Spinal cord (tissue), 10 donors: ENCODE data around the gene EFCAB6. TPM values are rescaled to one million over a fixed set of nuclear protein-coding genes. Genes with fewer than 3 reads are reported as not detected.

Source experiments
- DNase-seq, 6 donors: peaks; one replicate each; pipeline versions ENCODE4 v3.0.0 to v3.0.0-alpha.2; 2013 to 2015; ENCODE audit warnings: low spot score in 6 of 6, low read depth in 4 of 6
- H3K27ac ChIP-seq: one replicate; pipeline ENCODE4 v1.5.1; 2013; ENCODE audit warnings: low read depth, low read length, control low read depth
- H3K27me3 ChIP-seq: one replicate; pipeline ENCODE4 v1.6.1; 2013; ENCODE audit warnings: low read length; ENCODE audit not compliant: control insufficient read depth, insufficient read depth
- H3K36me3 ChIP-seq: one replicate; pipeline ENCODE4 v1.6.1; 2013; ENCODE audit warnings: low read length; ENCODE audit not compliant: control insufficient read depth, insufficient read depth
- H3K4me1 ChIP-seq: one replicate; pipeline ENCODE4 v1.6.1; 2013; ENCODE audit warnings: low read length; ENCODE audit not compliant: control insufficient read depth, insufficient read depth
- H3K4me3 ChIP-seq: one replicate; pipeline ENCODE4 v1.5.1; 2013; ENCODE audit warnings: low read depth, low read length, control low read depth
- H3K9me3 ChIP-seq: one replicate; pipeline ENCODE4 v1.6.1; 2013; ENCODE audit warnings: low read length; ENCODE audit not compliant: control insufficient read depth, insufficient read depth
- WGBS: methylation state at CpG from one replicate; pipeline ENCODE4 v1.1.5; 2013; ENCODE audit warnings: missing lambda C conversion rate; ENCODE audit not compliant: insufficient coverage; 5-methylcytosine and 5-hydroxymethylcytosine counted together
- polyA plus RNA-seq, 2 donors: library from polyadenylated mRNA; unstranded; fragments of 120-200 nt; gene quantifications; one replicate each; pipeline ENCODE4 v1.2.1, GENCODE V29; 2013; ENCODE audit not compliant: insufficient read length in 2 of 2
- total RNA-seq, 2 donors: library from RNA; depleted of rRNA in 1 of 2; stranded (reverse); fragments of 120-200 nt in 1 of 2; fragments of >200 nt in 1 of 2; gene quantifications; one replicate each; pipeline versions ENCODE4 v1.2.3 to v1.2.4, GENCODE V29; 2013 to 2014
- donor health status: healthy.

EFCAB6 gene
- total and polyA plus RNA-seq, 4 donors, result 2.8 to 9.1 (median 4.5) TPM

- Histone ChIP-seq H3K4me3 (no peak overlapping the region), H3K27me3 (no peaks in the 10 kb centered on the region), H3K4me1 (peaks cover 16% of the 10 kb centered on the region), H3K27ac (no peak overlapping the region), H3K36me3 (peaks cover 12% of the 10 kb centered on the region), H3K9me3 (no peaks in the 10 kb centered on the region)
- WGBS, result 50% methylated on average over 16 of the region's 16 CpGs
- DNase-seq, result peak in 2 of 6 donors; percentile 50 to 73
These were observed 36.5 kb upstream of the EFCAB6 start for GRCh38 chr22:43848366-43849171.

DNA sequence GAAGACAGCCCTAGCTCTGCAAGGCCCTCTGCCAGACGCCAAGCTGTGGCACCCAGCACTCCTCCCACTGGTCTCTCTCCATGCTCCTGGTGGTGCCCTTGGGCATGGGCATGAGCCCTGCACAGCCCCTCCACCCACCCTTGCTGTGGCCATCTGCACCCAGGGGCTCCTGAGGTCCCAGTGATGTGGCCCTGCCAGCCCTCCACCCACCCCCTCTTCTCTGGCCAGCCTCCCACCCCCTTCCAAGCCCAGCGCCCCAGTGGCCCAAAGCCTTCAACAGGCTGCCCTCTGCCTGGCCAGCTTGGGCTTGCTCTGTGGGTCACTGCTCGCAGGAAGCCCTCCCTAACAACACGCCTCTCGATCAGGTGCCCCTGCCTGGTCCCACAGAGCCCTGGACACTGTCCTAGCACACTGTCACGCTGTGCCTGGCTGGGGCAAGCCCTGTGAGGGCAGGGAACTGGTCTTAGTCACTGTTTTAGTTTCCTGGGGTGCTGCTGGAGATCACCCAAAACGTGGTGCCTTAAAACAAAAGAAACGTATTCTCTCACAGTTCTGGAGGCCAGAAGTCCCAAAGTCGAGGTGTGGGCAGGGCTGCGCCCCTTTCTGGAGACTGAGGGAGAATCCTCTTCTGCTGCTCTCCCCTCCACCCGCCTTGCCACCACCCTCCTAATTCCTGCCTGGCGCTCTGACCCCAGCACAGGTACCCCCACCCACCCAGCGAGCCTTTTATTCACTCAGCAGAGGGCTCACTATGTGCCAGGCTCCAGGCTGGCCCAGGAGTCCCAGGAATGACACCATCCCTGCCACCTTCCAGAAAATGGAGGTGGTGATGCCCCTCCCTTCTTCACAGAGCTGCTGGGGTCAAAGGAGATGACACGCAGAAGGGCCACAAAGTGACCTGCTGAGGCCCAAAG is 35.5 kb upstream of the EFCAB6 start:
- H3K36me3 ChIP-seq, result peaks cover 7% of the 10 kb centered on the region
- no peak for DNase-seq
- no peaks in the 10 kb centered on the region for H3K27me3 ChIP-seq
- H3K4me1 ChIP-seq, result peaks cover 13% of the 10 kb centered on the region
- H3K4me3 ChIP-seq, result no peak overlapping the region
- 89% methylated on average over 12 of the region's 14 CpGs for WGBS
- no peaks in the 10 kb centered on the region for H3K9me3 ChIP-seq
- H3K27ac ChIP-seq, result no peak overlapping the region

DNA sequence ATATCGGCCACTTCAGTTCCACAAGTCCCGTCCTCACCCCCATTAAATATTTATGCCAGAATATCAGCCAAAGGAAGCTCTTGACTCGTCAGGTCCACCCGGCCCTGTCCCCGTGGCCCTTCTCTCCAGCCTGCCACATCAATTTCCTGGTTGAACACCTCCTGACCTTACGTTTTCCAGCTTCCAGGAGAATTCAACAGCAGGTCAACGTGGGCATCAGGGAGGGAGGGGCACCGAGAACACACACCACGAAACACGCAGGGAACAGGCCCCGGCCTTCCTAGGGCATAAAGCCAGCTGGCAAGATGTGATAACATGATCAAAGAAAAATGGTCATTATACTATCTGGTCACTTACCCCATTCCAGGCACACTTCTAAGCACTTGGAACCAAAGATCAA is 34.9 kb upstream of the EFCAB6 start:
- peaks cover 13% of the 10 kb centered on the region for H3K4me1 ChIP-seq
- no peaks in the 10 kb centered on the region for H3K27me3 ChIP-seq
- H3K36me3 ChIP-seq, result peaks cover 7% of the 10 kb centered on the region
- no peak overlapping the region for H3K27ac ChIP-seq
- H3K4me3 ChIP-seq, result no peak overlapping the region
- WGBS, result 79% methylated on average over 5 of the region's 11 CpGs
- H3K9me3 ChIP-seq, result no peaks in the 10 kb centered on the region
- DNase-seq, result no peak

GRCh38 chr22:43845981-43846380 is 33.9 kb upstream of the EFCAB6 start:
- Histone ChIP-seq H3K4me3 (no peak overlapping the region), H3K27me3 (no peaks in the 10 kb centered on the region), H3K9me3 (no peaks in the 10 kb centered on the region), H3K4me1 (peaks cover 13% of the 10 kb centered on the region), H3K36me3 (peaks cover 17% of the 10 kb centered on the region), H3K27ac (no peak overlapping the region)
- no peak for DNase-seq
- WGBS, result 72% methylated on average over 11 of the region's 11 CpGs

DNA sequence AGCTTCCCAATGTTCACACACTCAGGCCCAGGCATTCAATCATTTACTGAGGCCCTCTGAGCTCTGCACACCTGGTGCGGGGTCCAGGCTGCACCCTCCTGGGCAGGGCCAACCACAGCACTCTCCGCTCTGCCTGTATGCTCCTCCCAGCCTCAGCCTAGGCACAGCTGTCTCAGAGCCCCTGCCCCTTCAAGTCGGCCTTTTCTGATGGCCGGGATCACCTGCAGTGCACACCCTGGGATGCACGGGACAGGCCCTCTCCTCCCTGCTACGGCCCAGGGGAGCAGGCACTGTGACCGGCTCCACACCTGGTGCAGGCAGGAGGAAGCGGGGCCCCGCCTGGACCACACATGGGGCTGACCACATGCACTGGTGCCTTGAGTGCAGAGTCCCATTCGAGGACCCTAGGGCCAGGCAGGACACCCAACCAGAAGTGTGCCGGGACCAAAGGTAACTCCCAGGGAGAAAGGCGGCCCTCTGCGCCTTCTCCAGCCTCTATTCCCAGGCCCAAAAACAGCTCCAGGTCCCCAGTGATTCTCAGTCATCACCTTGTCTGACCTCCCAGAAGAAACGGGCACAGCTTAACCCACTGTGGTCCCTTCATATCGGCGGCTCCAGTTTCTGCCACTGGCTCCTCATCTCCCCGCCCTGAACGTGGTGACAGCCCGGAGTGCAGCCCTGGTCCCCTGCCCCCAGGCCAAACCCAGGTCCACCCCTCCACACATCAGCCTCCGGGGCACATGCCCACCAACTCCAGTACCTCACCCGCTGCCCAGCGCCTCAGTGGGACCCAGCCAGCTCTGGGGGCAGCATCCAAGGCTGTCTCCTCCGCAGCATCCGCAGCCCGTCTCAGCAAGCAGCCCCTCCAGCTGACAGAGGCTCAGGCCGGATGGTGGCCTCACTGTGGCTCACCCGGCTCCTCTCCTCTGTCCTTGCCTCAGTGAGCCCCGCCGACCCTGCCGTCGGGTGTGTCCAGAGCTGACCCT is 32.7 kb upstream of the EFCAB6 start:
- DNase-seq, result no peak
- peaks cover 28% of the 10 kb centered on the region for H3K36me3 ChIP-seq
- H3K4me1 ChIP-seq, result peaks cover 13% of the 10 kb centered on the region
- no peaks in the 10 kb centered on the region for H3K27me3 ChIP-seq
- H3K27ac ChIP-seq, result no peak overlapping the region
- H3K9me3 ChIP-seq, result no peaks in the 10 kb centered on the region
- H3K4me3 ChIP-seq, result no peak overlapping the region
- 85% methylated on average over 31 of the region's 31 CpGs for WGBS

GRCh38 chr22:43843783-43844530 is 31.9 kb upstream of the EFCAB6 start:
- 84% methylated on average over 15 of the region's 21 CpGs for WGBS
- no peak for DNase-seq
- no peaks in the 10 kb centered on the region for H3K27me3 ChIP-seq
- H3K4me1 ChIP-seq, result peaks cover 11% of the 10 kb centered on the region
- H3K36me3 ChIP-seq, result peaks cover 34% of the 10 kb centered on the region
- no peak overlapping the region for H3K4me3 ChIP-seq
- no peaks in the 10 kb centered on the region for H3K9me3 ChIP-seq
- H3K27ac ChIP-seq, result no peak overlapping the region

- Histone ChIP-seq H3K27ac (no peak overlapping the region), H3K9me3 (no peaks in the 10 kb centered on the region), H3K36me3 (peaks cover 53% of the 10 kb centered on the region), H3K27me3 (no peaks in the 10 kb centered on the region), H3K4me3 (no peak overlapping the region), H3K4me1 (peaks cover 3% of the 10 kb centered on the region)
- 94% methylated on average over 21 of the region's 21 CpGs for WGBS
- no peak for DNase-seq
These were observed 29.6 kb upstream of the EFCAB6 start for GRCh38 chr22:43841742-43842141.

GRCh38 chr22:43840851-43841250 is 28.7 kb upstream of the EFCAB6 start:
- Histone ChIP-seq H3K36me3 (peaks cover 59% of the 10 kb centered on the region), H3K27me3 (no peaks in the 10 kb centered on the region), H3K27ac (no peak overlapping the region), H3K4me1 (peaks cover 3% of the 10 kb centered on the region), H3K4me3 (no peak overlapping the region), H3K9me3 (no peaks in the 10 kb centered on the region)
- WGBS, result 77% methylated on average over 16 of the region's 16 CpGs
- DNase-seq, result no peak
